ENCODE results near the gene PACS2. TPM values are rescaled to one million over a fixed set of nuclear protein-coding genes. Genes with fewer than 3 reads are reported as not detected.

PACS2 gene
- total and polyA plus RNA-seq, 2 of the 8 experiments (the other 6 are each of a cell fraction or from before 2014, with no cell fraction given) = 38.0 to 62.8 TPM

- Histone ChIP-seq H3K9me3 (ENCODE audit: insufficient read depth in 2 of 2, low read depth in 1 of 2, low read length in 1 of 2) (peaks cover 0 to 2% of the 10 kb centered on the region in 2 experiments; a peak in 1 of 4 replicates), H3K4ac (replicated peaks; ENCODE audit: insufficient read length, low read depth, low read length) (no peak overlapping the region), H3K23ac (ENCODE audit: insufficient read length) (no peak overlapping the region), H2BK5ac (ENCODE audit: low read depth, low read length) (no peak overlapping the region), H2BK12ac (ENCODE audit: low read depth, low read length) (no peak overlapping the region), H3K4me3 (ENCODE audit: extremely low read depth in 1 of 4, insufficient read depth in 2 of 4, low read depth in 3 of 4, low read length in 4 of 4) (no peak overlapping the region), H4K20me1 (replicated peaks in 1 of 2; ENCODE audit: control insufficient read depth in 1 of 2, insufficient read depth in 2 of 2, low read length in 2 of 2) (peaks cover 0 to 9% of the 10 kb centered on the region in 2 experiments), H3K27me3 (replicated peaks in 1 of 4; ENCODE audit: control insufficient read depth in 3 of 4, extremely low read depth in 1 of 4, insufficient read depth in 3 of 4, low read length in 3 of 4) (no peaks in the 10 kb centered on the region), H4K8ac (ENCODE audit: extremely low read depth, insufficient read depth, low read length) (no peak overlapping the region; the same call in 1 of the 2 replicates), H4K5ac (ENCODE audit: insufficient read length, low read depth, low read length) (no peak overlapping the region), H3K36me3 (ENCODE audit: control insufficient read depth in 2 of 4, insufficient read depth in 4 of 4, low read length in 3 of 4) (peaks cover 0 to 11% (median 4%) of the 10 kb centered on the region in 4 experiments; a peak in 4 of 8 replicates), H2AFZ (ENCODE audit: low read length) (no peak overlapping the region), H3K9ac (replicated peaks in 1 of 4; ENCODE audit: extremely low read depth in 1 of 4, low read depth in 3 of 4, low read length in 3 of 4) (no peak overlapping the region), H2BK20ac (ENCODE audit: low read length) (no peak overlapping the region), H2AK5ac (ENCODE audit: low read depth, low read length) (no peak overlapping the region), H3K27ac (ENCODE audit: low read depth, low read length) (no peak overlapping the region), H4K91ac (replicated peaks; ENCODE audit: insufficient read length, low read length) (no peak overlapping the region), H3K79me1 (ENCODE audit: low read depth, low read length) (no peaks in the 10 kb centered on the region), H3K18ac (ENCODE audit: extremely low read depth, low read length) (no peak overlapping the region), H3K79me2 (ENCODE audit: control insufficient read depth in 1 of 2, insufficient read depth in 2 of 2, low read length in 2 of 2) (no peaks in the 10 kb centered on the region), H3K14ac (ENCODE audit: insufficient read length) (no peak overlapping the region), H3K56ac (replicated peaks; ENCODE audit: insufficient read length, low read depth, low read length) (no peak overlapping the region), H3K23me2 (ENCODE audit: low read depth, low read length) (no peaks in the 10 kb centered on the region), H2BK120ac (replicated peaks; ENCODE audit: low read depth, low read length) (no peak overlapping the region), H2BK15ac (ENCODE audit: low read length) (no peak overlapping the region), H3K4me1 (replicated peaks in 1 of 4; ENCODE audit: control insufficient read depth in 3 of 4, insufficient read depth in 4 of 4, low read length in 3 of 4) (no peaks in the 10 kb centered on the region), H3K4me2 (ENCODE audit: insufficient read depth in 1 of 2, low read depth in 2 of 2, low read length in 2 of 2) (no peak overlapping the region)
- DNase-seq (ENCODE audit: low read depth in 1 of 2, low spot score in 2 of 2) (no peak), FAIRE-seq (no peak)
- ChIA-PET POLR2A (ENCODE audit: partially characterized antibody) (no interaction called here), CTCF (ENCODE audit: partially characterized antibody) (interaction anchor here (0.5 to 3.0 kb wide), 13 partner anchors 8 to 1461 kb away, joined by 3 to 10 read pairs (median 4); no protein-coding TSS in a partner anchor)
- 85% methylated on average over 11 of the region's 11 CpGs; no CpG with 5 or more reads in 1 of the 2 experiments for WGBS, 2 experiments (ENCODE audit: extremely low coverage in 1 of 2, insufficient coverage in 1 of 2, insufficient read length in 1 of 2, insufficient replicate concordance in 2 of 2, low coverage in 1 of 2, low lambda C conversion rate in 2 of 2, missing lambda C conversion rate in 1 of 2)
- no peak for TF ChIP-seq BRCA1 (IDR thresholded peaks at IDR 0.05; ENCODE audit: low read depth, low read length)
- TF ChIP-seq USF2 (IDR thresholded peaks at IDR 0.05; ENCODE audit: low read length) = no peak
- TF ChIP-seq YY1 (IDR thresholded peaks at IDR 0.05; ENCODE audit: low read depth, low read length) = no peak
- no peak for TF ChIP-seq JUN (IDR thresholded peaks at IDR 0.05; ENCODE audit: low read depth, low read length)
- TF ChIP-seq RXRA (IDR thresholded peaks at IDR 0.05; ENCODE audit: insufficient read depth, low read depth, low read length) = no peak
- no peak for TF ChIP-seq RBBP5 (IDR thresholded peaks at IDR 0.05; ENCODE audit: borderline replicate concordance, low read depth, low read length)
- TF ChIP-seq BCL11A (IDR thresholded peaks at IDR 0.05; ENCODE audit: low read depth in 2 of 2, low read length in 2 of 2) = no peak
- TF ChIP-seq SUZ12 (IDR thresholded peaks at IDR 0.05; ENCODE audit: low read length) = no peak
- TF ChIP-seq CTCF (IDR thresholded peaks at IDR 0.05; ENCODE audit: control extremely low read depth in 1 of 3, insufficient read depth in 1 of 3, low read depth in 1 of 3, low read length in 3 of 3) = no peak
- TF ChIP-seq TAF7 (optimal IDR thresholded peaks at IDR 0.05; ENCODE audit: borderline replicate concordance, low read depth, low read length) = no peak
Observed at GRCh38 chr14:105378199-105378598, 63.7 kb downstream of the PACS2 start.

Measured in H1 (cell line).